ENCODE data around the gene UBR4. TPM values are rescaled to one million over a fixed set of nuclear protein-coding genes. Genes with fewer than 3 reads are reported as not detected.

Gene UBR4
- polyA plus RNA-seq, 1 of the 3 experiments (the other 2 are of a cell fraction) = 68.7 TPM

DNA sequence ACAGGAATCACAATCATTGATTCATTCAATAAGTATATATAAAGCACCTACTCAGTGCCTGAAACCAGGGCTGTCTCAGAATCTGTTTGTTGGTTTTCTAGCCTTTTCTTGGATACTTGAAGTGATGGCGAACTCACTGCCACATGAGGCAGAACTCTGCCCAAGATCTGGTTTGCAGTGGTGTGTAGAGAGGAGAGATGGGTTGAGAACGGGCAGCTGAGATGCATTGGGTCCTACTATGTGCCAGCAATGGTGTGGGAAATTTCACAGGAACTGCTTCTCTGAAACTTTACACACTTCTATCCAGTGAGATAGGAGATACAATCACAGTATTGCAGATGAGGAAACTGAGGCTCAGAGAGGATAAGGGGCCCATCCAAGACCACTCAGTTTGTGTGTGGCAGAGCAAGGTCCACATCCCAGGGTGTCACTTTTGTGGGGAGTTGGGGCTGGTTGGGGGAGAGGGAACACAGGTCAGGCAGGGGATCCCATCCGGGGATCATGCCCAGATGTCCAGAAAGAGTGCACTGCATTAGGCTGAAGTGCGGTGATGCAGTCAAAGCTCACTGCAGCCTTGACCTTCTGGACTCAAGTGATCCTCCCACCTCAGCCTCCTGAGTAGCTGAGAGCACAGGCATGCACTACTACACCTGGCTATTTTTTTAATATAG, 169.9 kb downstream of the UBR4 start (continued):
- TF ChIP-seq, protein P1, sequence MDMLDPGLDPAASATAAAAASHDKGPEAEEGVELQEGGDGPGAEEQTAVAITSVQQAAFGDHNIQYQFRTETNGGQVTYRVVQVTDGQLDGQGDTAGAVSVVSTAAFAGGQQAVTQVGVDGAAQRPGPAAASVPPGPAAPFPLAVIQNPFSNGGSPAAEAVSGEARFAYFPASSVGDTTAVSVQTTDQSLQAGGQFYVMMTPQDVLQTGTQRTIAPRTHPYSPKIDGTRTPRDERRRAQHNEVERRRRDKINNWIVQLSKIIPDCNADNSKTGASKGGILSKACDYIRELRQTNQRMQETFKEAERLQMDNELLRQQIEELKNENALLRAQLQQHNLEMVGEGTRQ (IDR thresholded peaks at IDR 0.05; ENCODE audit: borderline replicate concordance, low read depth, low read length) = no peak
- TF ChIP-seq FOSL2 (IDR thresholded peaks at IDR 0.05; ENCODE audit: borderline replicate concordance, low read depth) (no peak), NRF1 (IDR thresholded peaks at IDR 0.05; ENCODE audit: low read depth, low read length) (no peak), TAF1 (IDR thresholded peaks at IDR 0.05; ENCODE audit: borderline replicate concordance, low read depth, low read length) (no peak), REST (IDR thresholded peaks at IDR 0.05; ENCODE audit: low read depth, low read length) (no peak), EP300 (IDR thresholded peaks at IDR 0.05; ENCODE audit: borderline replicate concordance in 1 of 2, low read depth in 1 of 2, low read length in 1 of 2) (no peak), FOXJ3 (CRISPR knock-in tag; IDR thresholded peaks at IDR 0.05) (no peak)

DNA sequence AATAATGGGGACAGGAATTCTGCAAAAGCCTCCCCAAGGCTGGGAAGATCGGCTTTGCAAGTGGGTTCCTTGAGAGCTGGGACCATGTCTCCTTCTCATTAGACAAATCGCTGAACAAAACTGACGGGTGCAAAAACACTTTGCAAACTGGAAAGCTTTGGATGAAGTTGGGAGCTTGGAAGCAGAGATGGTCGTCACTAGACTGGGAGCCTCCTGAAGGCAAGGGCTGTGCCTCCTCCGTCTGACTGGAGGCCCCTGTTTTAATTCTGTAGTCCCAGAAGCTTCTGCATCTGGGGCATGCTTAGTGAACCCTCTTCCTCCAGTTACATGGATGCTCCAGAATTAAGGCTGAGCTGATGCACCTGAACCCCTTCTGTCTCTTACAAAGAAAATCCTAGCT, 171.3 kb downstream of the UBR4 start:
- POLR2A ChIA-PET = no interaction called here
- Histone ChIP-seq H2AFZ (ENCODE audit: low read depth) (no peak overlapping the region), H3K9me2 (no peaks in the 10 kb centered on the region), H3K27ac (ENCODE audit: low read depth in 2 of 2, low read length in 1 of 2) (no peak overlapping the region), H3K36me3 (replicated peaks in 1 of 2; ENCODE audit: control insufficient read depth in 1 of 2, insufficient read depth in 2 of 2, low read length in 1 of 2) (no peaks in the 10 kb centered on the region), H3F3A (replicated peaks; ENCODE audit: insufficient read depth) (peaks cover 6% of the 10 kb centered on the region), H3K4me1 (ENCODE audit: control insufficient read depth in 1 of 2, insufficient read depth in 2 of 2, low read depth in 1 of 2, low read length in 1 of 2) (peaks cover 8 to 9% of the 10 kb centered on the region in 2 experiments; a peak in 3 of 4 replicates), H3K79me2 (ENCODE audit: insufficient read depth) (no peaks in the 10 kb centered on the region), H3K9me3 (no peaks in the 10 kb centered on the region), H3K4me3 (ENCODE audit: low read depth in 2 of 2, low read length in 1 of 2) (no peak overlapping the region), H4K20me1 (ENCODE audit: insufficient read depth) (no peaks in the 10 kb centered on the region), H3K4me2 (no peak overlapping the region), H3K27me3 (ENCODE audit: insufficient read depth) (no peaks in the 10 kb centered on the region), H3K9ac (no peak overlapping the region)
- CTCF ChIA-PET = interaction anchor here (0.9 to 2.6 kb wide), 4 partner anchors 59 to 439 kb away, joined by 3 to 10 read pairs (median 3); no protein-coding TSS in a partner anchor
- DNase-seq = no peak
- WGBS (ENCODE audit: low lambda C conversion rate) = 81% methylated on average over 5 of the region's 5 CpGs
- TF ChIP-seq EZH2phosphoT487 (IDR thresholded peaks at IDR 0.05; ENCODE audit: borderline replicate concordance, low read depth) (no peak), CHD2 (IDR thresholded peaks at IDR 0.05; ENCODE audit: low read length, partially characterized antibody) (no peak), RFX5 (IDR thresholded peaks at IDR 0.05; ENCODE audit: low read length) (no peak), SMC3 (IDR thresholded peaks at IDR 0.05; ENCODE audit: low read depth, low read length) (no peak), JUND (IDR thresholded peaks at IDR 0.05) (no peak), ELF1 (IDR thresholded peaks at IDR 0.05) (no peak), NRF1 (IDR thresholded peaks at IDR 0.05; ENCODE audit: low read depth, low read length) (no peak), RCOR1 (IDR thresholded peaks at IDR 0.05; ENCODE audit: low read length) (no peak), IRF3 (IDR thresholded peaks at IDR 0.05; ENCODE audit: low read depth, low read length) (no peak), GATA2 (CRISPR knock-in tag; IDR thresholded peaks at IDR 0.05) (no peak), GABPA (IDR thresholded peaks at IDR 0.05; ENCODE audit: low read depth) (no peak), POLR2AphosphoS5 (IDR thresholded peaks at IDR 0.05; ENCODE audit: low read depth, low read length) (no peak), EP300 (IDR thresholded peaks at IDR 0.05; ENCODE audit: borderline replicate concordance in 1 of 2, low read depth in 1 of 2, low read length in 1 of 2) (no peak)
- TF ChIP-seq, protein P1 (IDR thresholded peaks at IDR 0.05; ENCODE audit: borderline replicate concordance, low read depth, low read length) = no peak
- TF ChIP-seq, protein P2, sequence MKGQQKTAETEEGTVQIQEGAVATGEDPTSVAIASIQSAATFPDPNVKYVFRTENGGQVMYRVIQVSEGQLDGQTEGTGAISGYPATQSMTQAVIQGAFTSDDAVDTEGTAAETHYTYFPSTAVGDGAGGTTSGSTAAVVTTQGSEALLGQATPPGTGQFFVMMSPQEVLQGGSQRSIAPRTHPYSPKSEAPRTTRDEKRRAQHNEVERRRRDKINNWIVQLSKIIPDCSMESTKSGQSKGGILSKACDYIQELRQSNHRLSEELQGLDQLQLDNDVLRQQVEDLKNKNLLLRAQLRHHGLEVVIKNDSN (IDR thresholded peaks at IDR 0.05; ENCODE audit: borderline replicate concordance, low read depth) = no peak
